Pancreas (tissue), 10 donors: ENCODE results near the gene PDGFC. TPM values are rescaled to one million over a fixed set of nuclear protein-coding genes. Genes with fewer than 3 reads are reported as not detected.

Experiments
- ATAC-seq, 4 donors: fragments of 200-7000 bp; cut with Tn5 transposase; one replicate each; pipeline versions ENCODE4 v1.8.0 to v1.9.1; 2020; ENCODE audit warnings: mild to moderate bottlenecking in 4 of 4, moderate library complexity in 4 of 4
- DNase-seq, 6 donors: peaks; one replicate each; pipeline ENCODE4 v3.0.0-alpha.2; 2020
- FAIRE-seq: peaks from 2 replicates; lab custom pipeline; 2012; peaks lifted over from hg19 to GRCh38; lab: Jason Lieb, UNC
- H3K27ac ChIP-seq, 4 donors: fragments of 200-600 bp; sonication (generic); 1 replicate in 3 of 4; 2 replicates in 1 of 4; pipeline versions ENCODE4 v1.5.0 to v1.8.0; 2020
- H3K27me3 ChIP-seq, 4 donors: fragments of 200-600 bp; one replicate each; pipeline ENCODE4 v1.8.0; 2021
- H3K36me3 ChIP-seq, 3 donors: fragments of 200-600 bp; sonication (generic) in 1 of 3; one replicate each; pipeline versions ENCODE4 v1.5.0 to v1.8.0; 2020 to 2021
- H3K4me1 ChIP-seq, 3 donors: fragments of 200-600 bp; one replicate each; pipeline ENCODE4 v1.8.0; 2021
- H3K4me3 ChIP-seq, 4 donors: fragments of 200-600 bp; sonication (generic) in 2 of 4; one replicate each; pipeline versions ENCODE4 v1.5.0 to v1.8.0; 2020 to 2021
- H3K9me3 ChIP-seq, 4 donors: fragments of 200-600 bp; one replicate each; pipeline ENCODE4 v1.8.0; 2021
- WGBS, 2 donors: extraction: QIAGEN DNeasy Blood & Tissue Kit; methylation state at CpG; one replicate each; pipeline ENCODE4 v1.1.7; 2013; 5-methylcytosine and 5-hydroxymethylcytosine counted together
- intact Hi-C, 3 donors: fragments of 100-400 bp; cut with DNase I; formaldehyde crosslinking; loops; one replicate each; pipeline versions ENCODE4 v1.11.1 to v1.14.2; 2022
- polyA plus RNA-seq, 2 donors: library from polyadenylated mRNA; stranded (reverse); fragments of 200-250 nt; gene quantifications; one replicate each; pipeline ENCODE4 v1.2.3, GENCODE V29; 2013
- total RNA-seq, 6 donors: library from RNA; stranded (reverse); fragmentation: NEBNext Ultra II Directional in 4 of 6; extraction: Animal tissue kit (Norgen Biotek cat#: 25700) in 4 of 6; gene quantifications; one replicate each; pipeline versions ENCODE4 v1.2.1 to v1.2.4, GENCODE V29; 2021 to 2023
- TF ChIP-seq, protein P1 (sequence below), 4 donors: fragments of 200-600 bp; sonication (generic) in 3 of 4; IDR thresholded peaks; one replicate each; pipeline versions ENCODE4 v1.5.0 to v1.8.0; 2021; ENCODE audit warnings: antibody characterized with exemption in 4 of 4
- donor health status: healthy with polysubstance abuse.
- donor health status: DM: no; HTN: no; CAD: no; lungs with moderate emphysema.
- donor health status: DM: no; HTN: no; CAD: no.
- donor health status: control.
- donor health status: control.
- donor health status: Bipolar disorder and iron deficiency.
- donor health status: DM: yes; HTN: yes; CAD: no.
- donor health status: DM: no; HTN: no; CAD: no.
- donor health status: DM: no; HTN: no; CAD: no.
- donor health status: DM: yes; HTN: yes; CAD: no.

The PDGFC gene
- total and polyA plus RNA-seq, 8 donors = 4.3 to 32.9 (median 12.9) TPM

- FAIRE-seq (no peak), ATAC-seq (no peak), DNase-seq (no peak)
- Histone ChIP-seq H3K4me1 (no peaks in the 10 kb centered on the region), H3K27ac (no peak overlapping the region), H3K36me3 (no peaks in the 10 kb centered on the region), H3K27me3 (no peaks in the 10 kb centered on the region), H3K4me3 (no peak overlapping the region), H3K9me3 (no peaks in the 10 kb centered on the region)
- intact Hi-C loops = no loop called here
- TF ChIP-seq, protein P1, sequence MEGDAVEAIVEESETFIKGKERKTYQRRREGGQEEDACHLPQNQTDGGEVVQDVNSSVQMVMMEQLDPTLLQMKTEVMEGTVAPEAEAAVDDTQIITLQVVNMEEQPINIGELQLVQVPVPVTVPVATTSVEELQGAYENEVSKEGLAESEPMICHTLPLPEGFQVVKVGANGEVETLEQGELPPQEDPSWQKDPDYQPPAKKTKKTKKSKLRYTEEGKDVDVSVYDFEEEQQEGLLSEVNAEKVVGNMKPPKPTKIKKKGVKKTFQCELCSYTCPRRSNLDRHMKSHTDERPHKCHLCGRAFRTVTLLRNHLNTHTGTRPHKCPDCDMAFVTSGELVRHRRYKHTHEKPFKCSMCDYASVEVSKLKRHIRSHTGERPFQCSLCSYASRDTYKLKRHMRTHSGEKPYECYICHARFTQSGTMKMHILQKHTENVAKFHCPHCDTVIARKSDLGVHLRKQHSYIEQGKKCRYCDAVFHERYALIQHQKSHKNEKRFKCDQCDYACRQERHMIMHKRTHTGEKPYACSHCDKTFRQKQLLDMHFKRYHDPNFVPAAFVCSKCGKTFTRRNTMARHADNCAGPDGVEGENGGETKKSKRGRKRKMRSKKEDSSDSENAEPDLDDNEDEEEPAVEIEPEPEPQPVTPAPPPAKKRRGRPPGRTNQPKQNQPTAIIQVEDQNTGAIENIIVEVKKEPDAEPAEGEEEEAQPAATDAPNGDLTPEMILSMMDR (IDR thresholded peaks at IDR 0.05) = no peak
- 85 to 88% methylated on average over 2 of the region's 2 CpGs for WGBS, 2 donors
Measured at GRCh38 chr4:156886481-156886880, 85.1 kb downstream of the PDGFC start.

- H3K27ac ChIP-seq = no peak overlapping the region
- WGBS, 2 donors = 95 to 100% methylated on average over 1 of the region's 1 CpG
- H3K36me3 ChIP-seq = no peaks in the 10 kb centered on the region
- no peak for DNase-seq
- no peak overlapping the region for H3K4me3 ChIP-seq
- H3K27me3 ChIP-seq = no peaks in the 10 kb centered on the region
- H3K4me1 ChIP-seq = no peaks in the 10 kb centered on the region
- no peaks in the 10 kb centered on the region for H3K9me3 ChIP-seq
- intact Hi-C loops = no loop called here
- TF ChIP-seq, protein P1 (IDR thresholded peaks at IDR 0.05) = no peak
- FAIRE-seq = no peak
- no peak for ATAC-seq
Measured at GRCh38 chr4:156885374-156885773, 86.2 kb downstream of the PDGFC start.

GRCh38 chr4:156884183-156884582 is 87.4 kb downstream of the PDGFC start:
- TF ChIP-seq, protein P1 (IDR thresholded peaks at IDR 0.05) = no peak
- Histone ChIP-seq H3K9me3 (no peaks in the 10 kb centered on the region), H3K36me3 (no peaks in the 10 kb centered on the region), H3K27me3 (no peaks in the 10 kb centered on the region), H3K4me3 (no peak overlapping the region), H3K27ac (no peak overlapping the region), H3K4me1 (no peaks in the 10 kb centered on the region)
- intact Hi-C loops = no loop called here
- WGBS, 2 donors = 64 to 66% methylated on average over 3 of the region's 3 CpGs
- ATAC-seq = no peak
- FAIRE-seq = no peak
- DNase-seq = no peak

DNA sequence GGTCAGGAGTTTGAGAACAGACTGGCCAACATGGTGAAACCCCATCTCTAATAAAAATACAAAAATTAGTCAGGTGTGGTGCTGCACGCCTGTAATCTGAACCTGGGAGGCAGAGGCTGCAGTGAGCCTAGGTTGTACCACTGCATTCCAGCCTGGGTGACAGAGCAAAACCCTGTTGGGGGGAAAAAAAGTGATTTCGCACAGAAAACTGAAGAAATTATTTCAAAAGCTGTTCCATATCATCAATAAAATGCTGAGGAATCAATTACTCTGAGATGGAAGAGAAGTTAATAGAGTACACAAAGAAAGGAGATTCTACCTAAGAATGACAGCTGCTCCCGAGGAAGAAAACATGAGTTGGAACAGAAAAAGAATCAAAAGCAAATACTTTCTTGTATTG is 95.9 kb downstream of the PDGFC start:
- no peaks in the 10 kb centered on the region for H3K36me3 ChIP-seq
- intact Hi-C loops = no loop called here
- no peaks in the 10 kb centered on the region for H3K4me1 ChIP-seq
- H3K9me3 ChIP-seq = no peaks in the 10 kb centered on the region
- no peaks in the 10 kb centered on the region for H3K27me3 ChIP-seq
- FAIRE-seq (no peak), ATAC-seq (no peak), DNase-seq (no peak)
- H3K27ac ChIP-seq = no peak overlapping the region
- TF ChIP-seq, protein P1 (IDR thresholded peaks at IDR 0.05) = no peak
- WGBS, 2 donors = 88 to 95% methylated on average over 3 of the region's 3 CpGs
- H3K4me3 ChIP-seq = no peak overlapping the region

- no peak overlapping the region for H3K4me3 ChIP-seq
- no peaks in the 10 kb centered on the region for H3K9me3 ChIP-seq
- 95 to 97% methylated on average over 1 of the region's 1 CpG for WGBS, 2 donors
- ATAC-seq (no peak), DNase-seq (no peak), FAIRE-seq (no peak)
- intact Hi-C loops = no loop called here
- H3K27me3 ChIP-seq = no peaks in the 10 kb centered on the region
- H3K4me1 ChIP-seq = no peaks in the 10 kb centered on the region
- no peaks in the 10 kb centered on the region for H3K36me3 ChIP-seq
- H3K27ac ChIP-seq = no peak overlapping the region
- TF ChIP-seq, protein P1 (IDR thresholded peaks at IDR 0.05) = no peak
Measured at GRCh38 chr4:156875055-156875454, 96.5 kb downstream of the PDGFC start.
